RPMI7951 (cell line): Measurements from ENCODE around the gene OGFOD2. TPM values are rescaled to one million over a fixed set of nuclear protein-coding genes. Genes with fewer than 3 reads are reported as not detected.

ENCODE experiments used
- DNase-seq: peaks from one replicate; pipeline ENCODE4 v3.0.0-alpha.2; 2012; ENCODE audit warnings: low read depth
- total RNA-seq: library from RNA; depleted of rRNA; stranded (reverse); fragments of >200 nt; shearing (Covaris generic); gene quantifications from 2 replicates; pipeline ENCODE4 v1.2.3, GENCODE V29; 2014

Gene OGFOD2
- total RNA-seq, 1 experiment from 2014 or later: 8.4 TPM

GRCh38 chr12:122977153-122977552, 2.1 kb downstream of the OGFOD2 start:
- no peak for DNase-seq

- DNase-seq: no peak
Observed at GRCh38 chr12:122977655-122978392, 2.8 kb downstream of the OGFOD2 start.

- no peak for DNase-seq
Observed at GRCh38 chr12:122978507-122978955, 3.5 kb downstream of the OGFOD2 start.

- no peak for DNase-seq
Observed at GRCh38 chr12:122979001-122979907, 4.2 kb downstream of the OGFOD2 start.

GRCh38 chr12:122979908-122980182, 4.8 kb downstream of the OGFOD2 start:
- DNase-seq: no peak

- DNase-seq: peak; percentile 62
Observed at GRCh38 chr12:122980183-122981035, 5.4 kb downstream of the OGFOD2 start, which contains the start of gene ARL6IP4. Gene ARL6IP4 (plus strand): TSS chr12:122980681. CDS start chr12:122981140, 459 bp downstream.

GRCh38 chr12:122981036-122981471, 6.0 kb downstream of the OGFOD2 start:
- DNase-seq: no peak

GRCh38 chr12:122981587-122982476, 6.8 kb downstream of the OGFOD2 start:
- no peak for DNase-seq

GRCh38 chr12:122982477-122982815, 7.4 kb downstream of the OGFOD2 start:
- DNase-seq: no peak

GRCh38 chr12:122982963-122983788, 8.1 kb downstream of the OGFOD2 start:
- DNase-seq: no peak

GRCh38 chr12:122983789-122984515, 8.9 kb downstream of the OGFOD2 start:
- DNase-seq: no peak

GRCh38 chr12:122984612-122985337, 9.7 kb downstream of the OGFOD2 start:
- DNase-seq: no peak

- DNase-seq: no peak
Observed at GRCh38 chr12:122985338-122986257, 10.6 kb downstream of the OGFOD2 start.

GRCh38 chr12:122986258-122986871, 11.3 kb downstream of the OGFOD2 start:
- DNase-seq: no peak

- no peak for DNase-seq
Observed at GRCh38 chr12:122987086-122987951, 12.3 kb downstream of the OGFOD2 start.

- DNase-seq: no peak
Observed at GRCh38 chr12:122988036-122988435, 13.0 kb downstream of the OGFOD2 start.
